Ascending aorta (tissue), 2 donors: ENCODE data around the gene F2. TPM values are rescaled to one million over a fixed set of nuclear protein-coding genes. Genes with fewer than 3 reads are reported as not detected.
"Not testable (repeated sequence)": the region's sequence is repeated elsewhere in the genome, so short reads cannot be mapped to it uniquely, and the experiment has no call there.

ENCODE experiments used
- DNase-seq, 2 donors: peaks; one replicate each; pipeline ENCODE4 v3.0.0-alpha.2; 2019; ENCODE audit warnings: low spot score in 2 of 2
- H3K27ac ChIP-seq, 2 donors: fragments of 200-600 bp; sonication (generic); one replicate each; pipeline ENCODE4 v1.5.1; 2016 to 2017; ENCODE audit warnings: mild to moderate bottlenecking in 1 of 2
- H3K27me3 ChIP-seq: fragments of 200-600 bp; sonication (generic); one replicate; pipeline ENCODE4 v1.5.1; 2017
- H3K36me3 ChIP-seq, 2 donors: fragments of 200-600 bp; sonication (generic); one replicate each; pipeline ENCODE4 v1.5.1; 2016
- H3K4me1 ChIP-seq, 2 donors: fragments of 200-600 bp; sonication (generic); one replicate each; pipeline ENCODE4 v1.5.1; 2016 to 2017; ENCODE audit warnings: mild to moderate bottlenecking in 1 of 2
- H3K4me3 ChIP-seq, 2 donors: fragments of 200-600 bp; sonication (generic); one replicate each; pipeline ENCODE4 v1.5.1; 2016 to 2017; ENCODE audit warnings: mild to moderate bottlenecking in 1 of 2
- H3K9me3 ChIP-seq, 2 donors: fragments of 200-600 bp; sonication (generic); one replicate each; pipeline ENCODE4 v1.5.1; 2016
- CTCF ChIP-seq, 3 experiments: fragments of 200-600 bp in 2 of 3; fragments of 450-650 bp in 1 of 3; sonication (generic) in 2 of 3; IDR thresholded peaks; one replicate each; pipeline ENCODE4 v1.5.1; 2016 to 2019; ENCODE audit warnings: antibody characterized with exemption in 3 of 3, mild to moderate bottlenecking in 1 of 3, moderate library complexity in 1 of 3
- intact Hi-C: fragments of 100-400 bp; cut with DNase I; formaldehyde crosslinking; loops from one replicate; pipeline ENCODE4 v1.15.1; 2023
- total RNA-seq: library from RNA; depleted of rRNA; stranded (reverse); fragments of >200 nt; gene quantifications from one replicate; pipeline ENCODE4 v1.1.0, GENCODE V29; 2016

The F2 gene
- total RNA-seq, 1 donor from 2014 or later = 2.6 TPM

DNA sequence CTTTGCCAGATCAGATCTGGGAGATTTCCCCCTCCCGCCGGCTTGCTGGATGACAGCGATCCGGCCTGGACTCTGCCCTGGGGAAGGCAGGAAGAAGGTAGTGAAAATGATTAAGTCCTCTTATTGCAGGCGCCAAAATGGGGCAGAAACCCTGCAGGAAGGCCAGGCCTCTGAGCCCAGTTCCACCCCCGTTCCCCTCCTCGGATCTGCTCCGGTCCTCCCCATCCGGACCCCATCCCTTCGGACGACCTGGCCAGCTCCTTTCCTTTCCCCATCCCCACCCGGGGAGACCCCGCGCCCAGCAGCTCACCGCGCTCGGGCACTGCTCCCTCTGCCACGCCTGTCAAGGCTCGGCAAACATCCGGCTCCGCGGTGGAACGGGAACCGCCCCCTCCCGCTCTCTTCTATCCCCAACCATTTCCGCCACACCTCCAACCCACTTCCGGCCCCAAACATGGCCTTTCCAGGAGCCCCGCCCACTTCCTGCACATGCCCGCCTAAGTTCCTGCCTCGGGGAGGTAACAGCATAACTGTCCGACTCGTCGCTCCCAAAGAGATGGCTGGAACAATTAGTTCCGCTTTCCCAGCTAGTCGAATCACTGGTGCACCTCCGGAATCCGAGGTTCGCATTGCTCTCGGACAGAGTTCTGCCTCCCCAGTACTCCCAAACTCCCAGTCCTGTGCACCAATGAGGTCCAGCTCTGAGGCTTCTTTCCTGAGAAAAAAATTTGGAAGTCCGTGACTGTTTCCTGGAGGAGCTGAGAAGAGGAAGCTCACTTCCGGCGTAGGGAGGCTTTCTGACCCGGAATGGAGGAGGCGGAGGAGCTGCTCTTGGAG is 18.6 kb upstream of the F2 start, which contains the start of the genes ARHGAP1 and ZNF408:
Gene ARHGAP1 (minus strand): TSS at position 379 of the 837 bp plus-strand sequence. CDS start 4,512 bp downstream, outside the sequence.
Gene ZNF408 (plus strand): TSS at position 791 of the 837 bp plus-strand sequence. CDS start 17 bp downstream, at position 808.
- intact Hi-C loops = loop anchor here (1.0 to 5.0 kb wide), 4 partner anchors 10 to 1066 kb away; partner anchors contain the start of genes ATG13, FNBP4 and HARBI1
- peak; percentile 96 to 100 for DNase-seq
- peaks cover 41% of the 10 kb centered on the region in 2 donors for H3K36me3 ChIP-seq
- H3K27ac ChIP-seq = peak within 1 kb of the TSS; percentile 85 to 91
- H3K9me3 ChIP-seq = no peaks in the 10 kb centered on the region
- H3K4me3 ChIP-seq = peak within 1 kb of the TSS; percentile 79 to 82
- peaks cover 33 to 51% of the 10 kb centered on the region in 2 donors for H3K4me1 ChIP-seq
- H3K27me3 ChIP-seq = no peaks in the 10 kb centered on the region
- TF ChIP-seq CTCF (IDR thresholded peaks at IDR 0.05) = no peak

DNA sequence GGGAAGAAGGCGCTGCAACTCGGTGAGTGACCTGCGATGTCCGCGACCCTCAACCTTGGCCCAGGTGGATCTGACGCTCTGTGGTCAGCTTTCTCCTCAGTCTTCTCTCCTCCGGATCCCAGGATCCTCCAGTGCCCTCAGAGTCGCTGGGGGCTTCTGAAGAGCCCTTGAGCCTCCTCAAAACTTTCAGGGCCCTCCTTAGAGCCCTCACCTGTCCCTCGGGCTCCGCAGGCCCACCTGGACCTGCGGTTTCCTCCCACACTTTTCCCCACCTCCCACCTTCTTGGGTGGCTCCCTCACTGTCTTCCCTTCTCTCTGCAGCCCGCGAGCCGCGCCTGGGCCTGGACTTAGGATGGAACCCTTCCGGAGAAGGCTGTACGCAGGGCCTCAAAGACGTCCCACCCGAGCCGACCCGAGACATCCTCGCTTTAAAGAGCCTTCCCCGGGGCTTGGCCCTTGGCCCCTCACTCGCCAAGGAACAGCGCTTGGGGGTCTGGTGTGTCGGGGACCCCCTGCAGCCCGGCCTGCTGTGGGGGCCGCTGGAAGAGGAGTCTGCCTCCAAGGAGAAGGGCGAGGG is 17.8 kb upstream of the F2 start:
- Histone ChIP-seq H3K4me1 (peaks cover 26 to 44% of the 10 kb centered on the region in 2 donors), H3K36me3 (peaks cover 39 to 41% of the 10 kb centered on the region in 2 donors)
- TF ChIP-seq CTCF (IDR thresholded peaks at IDR 0.05) = no peak

GRCh38 chr11:46705070-46705688 is 13.8 kb upstream of the F2 start:
- intact Hi-C loops = no loop called here
- Histone ChIP-seq H3K36me3 (peaks cover 51 to 60% of the 10 kb centered on the region in 2 donors), H3K9me3 (no peaks in the 10 kb centered on the region), H3K4me3 (no peak overlapping the region), H3K27me3 (no peaks in the 10 kb centered on the region), H3K27ac (no peak overlapping the region), H3K4me1 (peaks cover 10 to 11% of the 10 kb centered on the region in 2 donors)
- no peak for DNase-seq
- no peak for TF ChIP-seq CTCF (IDR thresholded peaks at IDR 0.05)

More for the DNA sequence above, 17.8 kb upstream of the F2 start:
- DNase-seq = no peak
- H3K4me3 ChIP-seq = peak overlapping the region; percentile 79 to 82
- intact Hi-C loops = loop anchor here (2.0 to 5.0 kb wide), 2 partner anchors 36 to 1066 kb away; partner anchors contain the start of gene FNBP4
- H3K27ac ChIP-seq = peak overlapping the region; percentile 85 to 91
- no peaks in the 10 kb centered on the region for H3K27me3 ChIP-seq
- no peaks in the 10 kb centered on the region for H3K9me3 ChIP-seq

GRCh38 chr11:46706886-46707285 is 12.1 kb upstream of the F2 start:
- peaks cover 51 to 60% of the 10 kb centered on the region in 2 donors for H3K36me3 ChIP-seq
- no peaks in the 10 kb centered on the region for H3K9me3 ChIP-seq
- H3K27me3 ChIP-seq = no peaks in the 10 kb centered on the region
- H3K4me1 ChIP-seq = peaks cover 6 to 19% of the 10 kb centered on the region in 2 donors
- intact Hi-C loops = no loop called here
- no peak overlapping the region for H3K27ac ChIP-seq
- H3K4me3 ChIP-seq = no peak overlapping the region
- no peak for DNase-seq
- no peak for TF ChIP-seq CTCF (IDR thresholded peaks at IDR 0.05)

- intact Hi-C loops, H3K4me3 ChIP-seq, H3K9me3 ChIP-seq, H3K27me3 ChIP-seq, DNase-seq: not testable (repeated sequence)
- Histone ChIP-seq H3K27ac (peak overlapping the region; percentile 95 to 96), H3K36me3 (peaks cover 32 to 42% of the 10 kb centered on the region in 2 donors), H3K4me1 (peaks cover 5 to 32% of the 10 kb centered on the region in 2 donors)
These were observed 9.7 kb upstream of the F2 start for GRCh38 chr11:46709351-46709750.
